Duodenal mucosa (tissue), 2 donors: ENCODE results near the gene PERCC1.
"Not testable (repeated sequence)": the region's sequence is repeated elsewhere in the genome, so short reads cannot be mapped to it uniquely, and the experiment has no call there.

Experiments
- H3K27ac ChIP-seq: one replicate; pipeline ENCODE4 v1.7.0; 2013; ENCODE audit warnings: low read depth, low read length
- H3K27me3 ChIP-seq, 2 donors: one replicate each; pipeline ENCODE4 v1.7.0; 2013; ENCODE audit warnings: low read length in 2 of 2, control low read depth in 1 of 2; ENCODE audit not compliant: insufficient read depth in 2 of 2, control insufficient read depth in 1 of 2
- H3K36me3 ChIP-seq, 2 donors: one replicate each; pipeline ENCODE4 v1.7.0; 2013; ENCODE audit warnings: low read length in 2 of 2, control low read depth in 1 of 2; ENCODE audit not compliant: insufficient read depth in 2 of 2, control insufficient read depth in 1 of 2
- H3K4me1 ChIP-seq, 2 donors: one replicate each; pipeline ENCODE4 v1.7.0; 2013; ENCODE audit warnings: low read length in 2 of 2, control low read depth in 1 of 2; ENCODE audit not compliant: insufficient read depth in 2 of 2, control insufficient read depth in 1 of 2
- H3K4me3 ChIP-seq, 2 donors: one replicate each; pipeline ENCODE4 v1.7.0; 2013; ENCODE audit warnings: low read length in 2 of 2, low read depth in 1 of 2
- H3K9ac ChIP-seq, 2 donors: one replicate each; pipeline ENCODE4 v1.7.0; 2013; ENCODE audit warnings: low read length in 2 of 2, low read depth in 1 of 2
- H3K9me3 ChIP-seq, 2 donors: one replicate each; pipeline ENCODE4 v1.7.0; 2013; ENCODE audit warnings: low read length in 2 of 2, control low read depth in 1 of 2; ENCODE audit not compliant: control insufficient read depth in 1 of 2

PERCC1 gene

DNA sequence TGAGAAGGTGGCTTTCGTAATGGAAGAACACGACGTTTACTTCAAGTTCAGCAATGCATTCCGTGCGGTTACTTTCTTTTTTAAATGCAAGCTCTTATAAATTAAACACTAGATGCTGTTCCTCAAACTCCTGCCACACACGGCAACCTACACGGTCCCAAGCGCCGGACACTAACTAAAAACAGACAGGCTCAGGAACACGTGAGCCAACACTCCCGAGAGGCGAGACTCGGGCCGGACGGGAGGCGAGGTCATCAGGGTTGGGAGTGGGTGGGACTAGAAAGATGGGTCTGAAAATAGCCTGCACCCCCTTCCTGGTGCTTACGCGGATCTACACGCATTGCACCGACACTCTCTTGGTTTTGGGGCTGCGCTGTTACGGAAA lies 37.5 kb downstream of the PERCC1 start:
- Histone ChIP-seq H3K9me3 (no peaks in the 10 kb centered on the region), H3K4me1 (peaks cover 0 to 17% of the 10 kb centered on the region in 2 donors), H3K4me3 (no peak overlapping the region), H3K9ac (no peak overlapping the region), H3K27me3 (no peaks in the 10 kb centered on the region), H3K36me3 (peaks cover 0 to 5% of the 10 kb centered on the region in 2 donors), H3K27ac (no peak overlapping the region)

DNA sequence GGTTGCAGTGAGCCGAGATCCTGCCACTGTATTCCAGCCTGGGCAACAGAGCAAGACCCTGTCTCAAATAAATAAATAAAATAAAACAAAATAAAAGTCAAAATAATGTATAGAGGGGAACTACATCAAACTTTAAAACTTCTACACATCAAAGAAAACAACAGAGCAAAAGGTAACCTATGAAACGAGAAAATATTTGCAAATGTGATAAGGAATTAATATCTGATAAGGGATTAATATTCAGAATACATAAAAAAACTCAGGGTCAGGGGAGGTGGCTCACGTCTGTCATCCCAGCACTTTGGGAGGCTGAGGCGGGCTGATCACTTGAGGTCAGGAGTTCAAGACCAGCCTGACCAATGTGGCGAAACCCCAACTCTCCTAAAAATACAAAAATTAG lies 38.3 kb downstream of the PERCC1 start:
- H3K4me3 ChIP-seq, H3K27ac ChIP-seq, H3K9ac ChIP-seq, H3K9me3 ChIP-seq, H3K36me3 ChIP-seq, H3K27me3 ChIP-seq: not testable (repeated sequence)
- H3K4me1 ChIP-seq = peaks cover 5 to 24% of the 10 kb centered on the region in 2 donors

DNA sequence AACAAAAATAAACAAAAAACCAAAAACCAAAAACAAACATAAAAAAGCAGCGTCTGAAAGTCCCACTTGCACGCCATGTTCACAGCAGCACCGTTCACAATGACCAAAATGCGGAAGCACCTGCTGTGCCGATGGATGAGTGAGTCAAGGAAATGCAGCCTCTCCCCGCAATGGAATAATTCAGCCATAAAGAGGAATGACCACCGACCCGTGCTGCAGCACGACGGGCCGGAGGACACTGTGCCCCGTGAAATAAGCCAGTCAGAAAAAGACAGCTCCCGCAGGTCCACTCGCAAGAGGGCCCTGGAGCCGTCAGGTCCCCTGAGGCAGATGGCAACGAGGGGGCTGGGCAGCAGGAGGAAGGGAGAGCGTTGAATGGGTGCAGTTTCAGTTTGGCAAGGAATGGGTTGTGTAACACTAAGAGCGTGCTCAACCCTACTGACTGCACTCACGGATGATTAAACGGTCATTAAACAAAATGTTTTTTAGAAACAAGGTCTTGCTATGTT lies 38.9 kb downstream of the PERCC1 start:
- Histone ChIP-seq H3K4me3 (no peak overlapping the region), H3K9me3 (no peaks in the 10 kb centered on the region), H3K4me1 (peaks cover 7 to 26% of the 10 kb centered on the region in 2 donors), H3K27me3 (no peaks in the 10 kb centered on the region), H3K27ac (no peak overlapping the region), H3K36me3 (no peaks in the 10 kb centered on the region), H3K9ac (peak overlapping the region in 1 of 2 donors; percentile 6)

GRCh38 chr16:1470481-1471251 lies 39.8 kb downstream of the PERCC1 start:
- Histone ChIP-seq H3K9me3 (no peaks in the 10 kb centered on the region), H3K4me3 (peak overlapping the region in 1 of 2 donors; percentile 5), H3K27me3 (no peaks in the 10 kb centered on the region), H3K27ac (peak overlapping the region; percentile 25), H3K9ac (peak overlapping the region in 1 of 2 donors; percentile 6), H3K4me1 (peaks cover 11 to 30% of the 10 kb centered on the region in 2 donors), H3K36me3 (no peaks in the 10 kb centered on the region)

- Histone ChIP-seq H3K9me3 (no peaks in the 10 kb centered on the region), H3K27me3 (no peaks in the 10 kb centered on the region), H3K4me1 (peaks cover 13 to 32% of the 10 kb centered on the region in 2 donors), H3K4me3 (no peak overlapping the region), H3K27ac (no peak overlapping the region), H3K9ac (no peak overlapping the region), H3K36me3 (no peaks in the 10 kb centered on the region)
These were observed 40.8 kb downstream of the PERCC1 start for GRCh38 chr16:1471569-1472194.

DNA sequence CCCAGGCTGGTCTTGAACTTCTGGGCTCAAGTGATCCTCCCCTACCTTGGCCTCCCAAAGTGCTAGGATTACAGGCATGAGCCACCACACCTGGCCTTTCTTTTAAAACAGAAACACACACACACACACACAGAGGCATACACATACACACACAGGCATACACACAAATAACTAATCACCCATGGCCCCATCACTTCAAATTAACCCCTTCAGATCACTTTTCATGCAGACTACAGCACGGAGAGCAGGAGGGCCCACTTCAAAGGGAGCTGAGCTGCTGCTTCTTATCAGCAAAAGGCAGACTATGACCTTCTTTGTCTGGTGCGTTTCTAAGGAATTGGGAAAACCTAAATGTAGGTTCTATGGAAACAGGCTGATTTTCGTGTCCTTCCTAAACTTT lies 42.1 kb downstream of the PERCC1 start:
- no peak overlapping the region for H3K4me3 ChIP-seq
- no peaks in the 10 kb centered on the region for H3K36me3 ChIP-seq
- no peak overlapping the region for H3K9ac ChIP-seq
- no peaks in the 10 kb centered on the region for H3K27me3 ChIP-seq
- H3K4me1 ChIP-seq = peaks cover 13 to 32% of the 10 kb centered on the region in 2 donors
- no peaks in the 10 kb centered on the region for H3K9me3 ChIP-seq
- no peak overlapping the region for H3K27ac ChIP-seq

DNA sequence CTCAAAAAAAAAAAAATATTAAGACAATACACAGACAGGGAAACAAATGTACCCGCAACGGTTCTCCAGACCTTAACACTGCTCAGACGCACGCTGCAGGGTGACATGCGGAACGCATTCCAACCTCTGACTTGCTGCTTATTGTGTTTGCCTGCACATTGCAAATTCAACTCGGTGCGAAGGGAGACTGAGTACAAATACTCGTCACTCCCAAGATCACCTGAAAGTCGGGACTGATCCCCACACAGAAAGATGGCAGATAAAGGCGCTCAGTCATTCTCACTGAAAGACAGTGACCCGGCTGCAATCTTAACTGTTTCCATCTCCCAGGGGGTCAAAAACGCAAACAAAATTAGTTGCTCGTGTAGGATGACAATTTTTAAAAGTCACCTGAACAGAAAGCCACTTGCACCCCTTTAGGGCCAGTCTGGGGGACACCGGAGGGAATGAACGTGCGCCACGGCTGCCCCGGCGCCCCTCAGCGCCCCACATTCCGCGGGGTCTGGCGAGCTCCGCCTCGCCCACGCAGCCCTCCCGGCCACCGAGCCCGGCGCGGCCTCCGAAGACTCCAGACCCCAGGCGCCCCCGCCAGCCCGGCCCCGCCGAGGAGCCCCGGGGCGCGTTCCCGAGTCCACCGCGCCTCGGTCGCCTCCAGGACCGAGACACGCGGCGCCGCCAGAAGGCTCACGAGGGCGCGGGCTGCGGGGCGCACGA lies 43.4 kb downstream of the PERCC1 start:
- Histone ChIP-seq H3K4me3 (peak overlapping the region; percentile 89 to 90), H3K27ac (peak overlapping the region; percentile 20), H3K27me3 (no peaks in the 10 kb centered on the region), H3K36me3 (no peaks in the 10 kb centered on the region), H3K4me1 (peaks cover 13 to 32% of the 10 kb centered on the region in 2 donors), H3K9me3 (no peaks in the 10 kb centered on the region), H3K9ac (peak overlapping the region; percentile 74 to 86)

GRCh38 chr16:1474796-1475551 lies 44.1 kb downstream of the PERCC1 start, which contains the start of gene CLCN7:
Gene CLCN7, minus strand, starts transcription at chr16:1475028. Its CDS starts 54 bp downstream, at chr16:1474974.
- Histone ChIP-seq H3K9ac (peak within 1 kb of the TSS; percentile 82 to 86), H3K4me3 (peak within 1 kb of the TSS; percentile 89 to 90), H3K27me3 (no peaks in the 10 kb centered on the region), H3K27ac (peak within 1 kb of the TSS; percentile 50), H3K4me1 (peaks cover 13 to 32% of the 10 kb centered on the region in 2 donors), H3K36me3 (no peaks in the 10 kb centered on the region), H3K9me3 (no peaks in the 10 kb centered on the region)

DNA sequence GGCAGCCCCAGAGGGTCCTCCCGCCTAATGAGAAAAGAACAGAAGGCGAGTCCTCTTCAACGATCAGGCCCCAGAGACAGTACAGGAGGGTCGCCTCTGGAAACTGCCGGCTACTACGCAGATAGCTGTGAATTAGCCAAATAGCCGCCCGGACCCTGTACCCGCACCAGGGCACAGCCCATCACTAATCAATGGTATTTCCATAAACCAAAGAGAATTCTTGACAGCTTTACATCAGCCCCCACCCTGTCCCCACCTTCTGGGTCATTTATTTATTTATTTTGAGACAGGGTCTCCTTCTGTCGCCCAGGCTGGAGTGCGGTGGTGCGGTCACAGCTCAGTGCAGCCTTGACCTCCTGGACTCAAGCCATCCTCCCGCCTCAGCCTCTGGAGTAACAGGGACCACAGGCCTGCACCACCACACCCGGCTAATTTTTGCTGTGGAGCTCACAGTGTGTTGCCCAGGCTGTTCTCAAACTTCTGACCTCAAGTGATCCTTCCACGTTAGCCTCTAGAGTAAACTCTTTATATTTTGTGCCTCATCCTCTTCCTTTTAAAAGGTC lies 44.8 kb downstream of the PERCC1 start:
- Histone ChIP-seq H3K27ac (peak overlapping the region; percentile 50), H3K4me3 (peak overlapping the region; percentile 89 to 90), H3K9me3 (no peaks in the 10 kb centered on the region)

More for the DNA sequence above, 44.8 kb downstream of the PERCC1 start:
- Histone ChIP-seq H3K9ac (peak overlapping the region; percentile 82 to 86), H3K36me3 (no peaks in the 10 kb centered on the region), H3K4me1 (peaks cover 13 to 28% of the 10 kb centered on the region in 2 donors), H3K27me3 (no peaks in the 10 kb centered on the region)
